GM12878 (cell line): ENCODE measurements around the gene LORICRIN. TPM values are rescaled to one million over a fixed set of nuclear protein-coding genes. Genes with fewer than 3 reads are reported as not detected.

Source experiments
- ATAC-seq: fragments of 200-7000 bp; cut with Tn5 transposase; 3 replicates; pipeline ENCODE4 v1.9.1; 2020; ENCODE audit warnings: mild to moderate bottlenecking, moderate library complexity
- BruUV-seq: library from RNA; stranded (reverse); fragments of 400-500 nt; replicated peaks from 2 replicates; lab custom pipeline; 2021; lab: Mats Ljungman, UMichigan
- CTCF ChIA-PET: fragments of 300-600 bp; sonication (Branson Sonifier 250); formaldehyde crosslinking; extraction: SDS; loops from one replicate; lab custom pipeline; 2021; ENCODE audit warnings: inconsistent platforms; lab: Yijun Ruan, JAX
- POLR2A ChIA-PET: fragments of 350-600 bp; formaldehyde crosslinking; extraction: SDS; loops from one replicate; lab custom pipeline; 2021; ENCODE audit warnings: inconsistent platforms; lab: Charles Lee
- RAD21 ChIA-PET: fragments of 300-600 bp; sonication (Branson Sonifier 250); formaldehyde crosslinking; loops from one replicate; lab custom pipeline; 2023; ENCODE audit warnings: antibody characterized with exemption; ENCODE audit not compliant: unreplicated experiment; lab: Charles Lee
- SMC1A ChIA-PET: fragments of 300-600 bp; sonication (Branson Sonifier 250); formaldehyde crosslinking; loops from one replicate; lab custom pipeline; 2023; ENCODE audit not compliant: unreplicated experiment, uncharacterized antibody; lab: Charles Lee
- DNase-seq: peaks from one replicate; pipeline ENCODE4 v3.0.0-alpha.2; 2011; ENCODE audit warnings: low read depth, low spot score
- FAIRE-seq: peaks from 3 replicates; lab custom pipeline; 2011; peaks lifted over from hg19 to GRCh38; lab: Jason Lieb, UNC
- H2AFZ ChIP-seq: 2 replicates; pipeline ENCODE4 v1.6.0; 2011; ENCODE audit warnings: low read depth, low read length, control low read depth; ENCODE audit not compliant: control insufficient read depth
- H3K27ac ChIP-seq: 2 replicates; pipeline ENCODE4 v1.5.1; 2011; ENCODE audit warnings: control low read depth; ENCODE audit not compliant: control insufficient read depth, insufficient read depth
- H3K27me3 ChIP-seq, 2 experiments: replicated peaks in 1 of 2; 2 replicates each; pipeline versions ENCODE4 v1.6.0 to v1.6.1; 2011; ENCODE audit warnings: low read length in 1 of 2; ENCODE audit not compliant: control insufficient read depth in 2 of 2, insufficient read depth in 2 of 2
- H3K36me3 ChIP-seq, 2 experiments: 2 replicates each; pipeline ENCODE4 v1.5.1; 2011; ENCODE audit warnings: low read length in 1 of 2; ENCODE audit not compliant: control insufficient read depth in 2 of 2, insufficient read depth in 2 of 2
- H3K4me1 ChIP-seq: 2 replicates; pipeline ENCODE4 v1.6.1; 2011; ENCODE audit warnings: mild to moderate bottlenecking, low read length, moderate library complexity, mixed read lengths; ENCODE audit not compliant: control insufficient read depth, insufficient read depth
- H3K4me2 ChIP-seq: 2 replicates; pipeline ENCODE4 v1.6.0; 2011; ENCODE audit warnings: control low read depth; ENCODE audit not compliant: control insufficient read depth, insufficient read depth
- H3K4me3 ChIP-seq: fragments of 200-600 bp; sonication (generic); 2 replicates; pipeline ENCODE4 v1.5.1; 2016
- H3K79me2 ChIP-seq: 2 replicates; pipeline ENCODE4 v1.6.0; 2011; ENCODE audit warnings: low read length; ENCODE audit not compliant: control insufficient read depth, insufficient read depth
- H3K9ac ChIP-seq: 2 replicates; pipeline ENCODE4 v1.8.0; 2011; ENCODE audit warnings: low read length, control low read depth, mixed read lengths; ENCODE audit not compliant: control insufficient read depth, insufficient read depth
- H3K9me3 ChIP-seq: replicated peaks from 3 replicates; pipeline ENCODE4 v1.5.1; 2011; ENCODE audit warnings: mild to moderate bottlenecking, low read length; ENCODE audit not compliant: control insufficient read depth, insufficient read depth
- H4K20me1 ChIP-seq: 2 replicates; pipeline ENCODE4 v1.6.0; 2011; ENCODE audit not compliant: control insufficient read depth, insufficient read depth
- CEBPB ChIP-seq, 2 experiments: fragments of 150-350 bp in 1 of 2; IDR thresholded peaks; 2 replicates each; pipeline ENCODE4 v1.6.1; 2012 to 2014; ENCODE audit warnings: low read depth in 2 of 2, low read length in 2 of 2, borderline replicate concordance in 1 of 2, inconsistent platforms in 1 of 2
- CHD4 ChIP-seq: fragments of 200-600 bp; sonication (generic); IDR thresholded peaks from 2 replicates; pipeline ENCODE4 v1.6.1; 2016; ENCODE audit warnings: mild to moderate bottlenecking
- EZH2 ChIP-seq: IDR thresholded peaks from 2 replicates; pipeline ENCODE4 v1.6.1; 2012; ENCODE audit warnings: low read depth, mild to moderate bottlenecking, control low read depth, inconsistent platforms, low read length, borderline replicate concordance; ENCODE audit not compliant: control insufficient read depth
- FOS ChIP-seq: IDR thresholded peaks from 3 replicates; pipeline ENCODE4 v1.6.1; 2011; ENCODE audit warnings: borderline replicate concordance; ENCODE audit not compliant: insufficient read length; ENCODE audit errors: extremely low read depth
- RCOR1 ChIP-seq: conservative IDR thresholded peaks from 2 replicates; pipeline ENCODE4 v1.6.1; 2012; ENCODE audit warnings: low read depth, low read length, improper control_type of control experiment
- SMAD5 ChIP-seq: IDR thresholded peaks from 2 replicates; pipeline ENCODE4 v1.6.1; 2016; ENCODE audit warnings: antibody characterized with exemption, low read depth
- SPI1 ChIP-seq: IDR thresholded peaks from 2 replicates; pipeline ENCODE4 v1.6.1; 2011; ENCODE audit warnings: low read depth, mild to moderate bottlenecking, low read length, moderate library complexity, borderline replicate concordance; ENCODE audit not compliant: insufficient read depth
- TCF12 ChIP-seq: IDR thresholded peaks from 2 replicates; pipeline ENCODE4 v1.6.1; 2011; ENCODE audit warnings: low read depth, mild to moderate bottlenecking, low read length
- TCF7 ChIP-seq: IDR thresholded peaks from 2 replicates; pipeline ENCODE4 v1.6.1; 2014; ENCODE audit warnings: antibody characterized with exemption, borderline replicate concordance
- YY1 ChIP-seq: IDR thresholded peaks from 2 replicates; pipeline ENCODE4 v1.6.1; 2011; ENCODE audit warnings: low read depth, mild to moderate bottlenecking, low read length
- WGBS: methylation state at CpG from one replicate; pipeline ENCODE4 v1.1.6; 2016; ENCODE audit warnings: low lambda C conversion rate; ENCODE audit not compliant: insufficient replicate concordance, insufficient coverage; ENCODE audit errors: missing lambda C conversion rate; 5-methylcytosine and 5-hydroxymethylcytosine counted together
- in situ Hi-C: fragments of 300-500 bp; cut with MboI; formaldehyde crosslinking; loops from 9 replicates; pipeline ENCODE4 v1.14.3; 2018; ENCODE audit warnings: mixed read lengths
- intact Hi-C: fragments of 100-400 bp; cut with micrococcal nuclease; formaldehyde crosslinking; loops from one replicate; pipeline ENCODE4 v1.14.2; 2022; ENCODE audit not compliant: unreplicated experiment
- polyA plus RNA-seq, 11 experiments: library from polyadenylated mRNA; depleted of rRNA in 4 of 11; unstranded in 6 of 11; stranded (reverse) in 5 of 11; fragments of >200 nt; fragmentation: Nextera tagmentation in 4 of 11; fragmentation: Illumina TruSeq in 1 of 11; extraction: Ambion mirVana in 4 of 11; extraction: Trizol in 1 of 11; gene quantifications; 1 replicate in 1 of 11; 2 replicates in 10 of 11; pipeline versions ENCODE4 v1.2.1 to v1.2.3, GENCODE V29; 2011 to 2016; ENCODE audit warnings: inconsistent platforms in 2 of 11, missing spikeins in 2 of 11, low read depth in 1 of 11
- total RNA-seq, 4 experiments: library from RNA; depleted of rRNA in 3 of 4; stranded (reverse); fragments of >200 nt in 3 of 4; fragmentation: Illumina TruSeq in 1 of 4; extraction: Trizol in 1 of 4; gene quantifications; 2 replicates each; pipeline versions ENCODE4 v1.2.1 to v1.2.3, GENCODE V29; 2013 to 2021
- TF ChIP-seq, protein P1 (sequence below): IDR thresholded peaks from 2 replicates; pipeline ENCODE4 v1.6.1; 2012; ENCODE audit warnings: low read length, inconsistent platforms
- TF ChIP-seq, protein P2 (sequence below): IDR thresholded peaks from 2 replicates; pipeline ENCODE4 v1.6.1; 2011; ENCODE audit warnings: mild to moderate bottlenecking, low read depth, low read length, moderate library complexity; ENCODE audit not compliant: insufficient replicate concordance
- TF ChIP-seq, protein P3 (sequence below): IDR thresholded peaks from 2 replicates; pipeline ENCODE4 v1.6.1; 2012; ENCODE audit warnings: mild to moderate bottlenecking, low read depth, low read length
- TF ChIP-seq, protein P4 (sequence below): IDR thresholded peaks from 2 replicates; pipeline ENCODE4 v1.6.1; 2011; ENCODE audit warnings: low read depth, mild to moderate bottlenecking, low read length, moderate library complexity, borderline replicate concordance; ENCODE audit errors: extremely low read depth

LORICRIN gene
- total and polyA plus RNA-seq, 10 of the 15 experiments (the other 5 are each of a cell fraction or from before 2014, with no cell fraction given) = 0.06 to 0.37 TPM; not detected in 8

DNA sequence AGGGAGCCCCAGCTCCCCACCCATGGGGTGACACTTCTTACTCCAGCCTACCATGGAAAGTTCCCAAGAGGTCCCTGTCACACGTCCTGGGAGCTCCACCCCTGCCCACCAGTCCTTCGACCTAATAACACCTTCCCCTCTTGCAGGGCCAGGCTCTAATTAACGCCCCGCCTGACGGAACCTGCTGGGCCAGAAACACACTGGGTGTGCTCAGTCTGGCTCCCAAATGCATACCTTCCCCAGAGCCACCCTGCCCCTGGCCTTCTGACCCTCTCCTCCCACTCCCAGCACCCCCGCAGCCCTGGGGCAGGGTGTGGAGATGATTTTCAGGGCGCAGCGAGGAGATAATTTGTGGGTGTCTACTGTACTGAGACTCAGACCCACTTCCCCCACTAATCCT, 32.7 kb downstream of the LORICRIN start:
- no peak overlapping the region for H3K9ac ChIP-seq
- H3K27ac ChIP-seq = no peak overlapping the region
- H3K4me1 ChIP-seq = peaks cover 9% of the 10 kb centered on the region
- RAD21 ChIA-PET = interaction anchor here (1.0 to 2.7 kb wide), 9 partner anchors 9 to 68 kb away, joined by 3 to 26 read pairs (median 5); partner anchors contain the start of gene PGLYRP4
- SMC1A ChIA-PET = interaction anchor here (1.1 to 2.4 kb wide), 8 partner anchors 11 to 62 kb away, joined by 3 to 16 read pairs (median 6); no protein-coding TSS in a partner anchor
- 53% methylated on average over 8 of the region's 8 CpGs for WGBS
- no TSS peak for BruUV-seq
- no peak overlapping the region for H3K4me3 ChIP-seq
- no peaks in the 10 kb centered on the region for H4K20me1 ChIP-seq
- H3K9me3 ChIP-seq = no peaks in the 10 kb centered on the region
- ATAC-seq (no peak), DNase-seq (no peak), FAIRE-seq (no peak)
- in situ Hi-C loops (no loop called here), intact Hi-C loops (no loop called here)
- H3K36me3 ChIP-seq = no peaks in the 10 kb centered on the region
- H3K4me2 ChIP-seq = no peak overlapping the region
- H3K27me3 ChIP-seq = no peaks in the 10 kb centered on the region
- POLR2A ChIA-PET = interaction anchor here (1.0 to 1.6 kb wide), 2 partner anchors 30 to 54 kb away, joined by 6 to 7 read pairs; no protein-coding TSS in a partner anchor
- H3K79me2 ChIP-seq = no peaks in the 10 kb centered on the region
- CTCF ChIA-PET = interaction anchor here (1.0 to 6.4 kb wide), 12 partner anchors 11 to 381 kb away, joined by 3 to 66 read pairs (median 7); no protein-coding TSS in a partner anchor
- H2AFZ ChIP-seq = no peak overlapping the region
- TF ChIP-seq TCF7 (no peak), CHD4 (no peak), TCF12 (no peak), YY1 (no peak), SPI1 (no peak), CEBPB (IDR thresholded peaks at IDR 0.05; ENCODE audit: borderline replicate concordance in 1 of 2, low read depth in 2 of 2, low read length in 2 of 2) (no peak), FOS (no peak), RCOR1 (no peak), SMAD5 (no peak), EZH2 (no peak)
- TF ChIP-seq, protein P1, sequence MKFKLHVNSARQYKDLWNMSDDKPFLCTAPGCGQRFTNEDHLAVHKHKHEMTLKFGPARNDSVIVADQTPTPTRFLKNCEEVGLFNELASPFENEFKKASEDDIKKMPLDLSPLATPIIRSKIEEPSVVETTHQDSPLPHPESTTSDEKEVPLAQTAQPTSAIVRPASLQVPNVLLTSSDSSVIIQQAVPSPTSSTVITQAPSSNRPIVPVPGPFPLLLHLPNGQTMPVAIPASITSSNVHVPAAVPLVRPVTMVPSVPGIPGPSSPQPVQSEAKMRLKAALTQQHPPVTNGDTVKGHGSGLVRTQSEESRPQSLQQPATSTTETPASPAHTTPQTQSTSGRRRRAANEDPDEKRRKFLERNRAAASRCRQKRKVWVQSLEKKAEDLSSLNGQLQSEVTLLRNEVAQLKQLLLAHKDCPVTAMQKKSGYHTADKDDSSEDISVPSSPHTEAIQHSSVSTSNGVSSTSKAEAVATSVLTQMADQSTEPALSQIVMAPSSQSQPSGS = no peak
- TF ChIP-seq, protein P2, sequence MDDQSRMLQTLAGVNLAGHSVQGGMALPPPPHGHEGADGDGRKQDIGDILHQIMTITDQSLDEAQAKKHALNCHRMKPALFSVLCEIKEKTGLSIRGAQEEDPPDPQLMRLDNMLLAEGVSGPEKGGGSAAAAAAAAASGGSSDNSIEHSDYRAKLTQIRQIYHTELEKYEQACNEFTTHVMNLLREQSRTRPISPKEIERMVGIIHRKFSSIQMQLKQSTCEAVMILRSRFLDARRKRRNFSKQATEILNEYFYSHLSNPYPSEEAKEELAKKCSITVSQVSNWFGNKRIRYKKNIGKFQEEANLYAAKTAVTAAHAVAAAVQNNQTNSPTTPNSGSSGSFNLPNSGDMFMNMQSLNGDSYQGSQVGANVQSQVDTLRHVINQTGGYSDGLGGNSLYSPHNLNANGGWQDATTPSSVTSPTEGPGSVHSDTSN = no peak
- TF ChIP-seq, protein P3, sequence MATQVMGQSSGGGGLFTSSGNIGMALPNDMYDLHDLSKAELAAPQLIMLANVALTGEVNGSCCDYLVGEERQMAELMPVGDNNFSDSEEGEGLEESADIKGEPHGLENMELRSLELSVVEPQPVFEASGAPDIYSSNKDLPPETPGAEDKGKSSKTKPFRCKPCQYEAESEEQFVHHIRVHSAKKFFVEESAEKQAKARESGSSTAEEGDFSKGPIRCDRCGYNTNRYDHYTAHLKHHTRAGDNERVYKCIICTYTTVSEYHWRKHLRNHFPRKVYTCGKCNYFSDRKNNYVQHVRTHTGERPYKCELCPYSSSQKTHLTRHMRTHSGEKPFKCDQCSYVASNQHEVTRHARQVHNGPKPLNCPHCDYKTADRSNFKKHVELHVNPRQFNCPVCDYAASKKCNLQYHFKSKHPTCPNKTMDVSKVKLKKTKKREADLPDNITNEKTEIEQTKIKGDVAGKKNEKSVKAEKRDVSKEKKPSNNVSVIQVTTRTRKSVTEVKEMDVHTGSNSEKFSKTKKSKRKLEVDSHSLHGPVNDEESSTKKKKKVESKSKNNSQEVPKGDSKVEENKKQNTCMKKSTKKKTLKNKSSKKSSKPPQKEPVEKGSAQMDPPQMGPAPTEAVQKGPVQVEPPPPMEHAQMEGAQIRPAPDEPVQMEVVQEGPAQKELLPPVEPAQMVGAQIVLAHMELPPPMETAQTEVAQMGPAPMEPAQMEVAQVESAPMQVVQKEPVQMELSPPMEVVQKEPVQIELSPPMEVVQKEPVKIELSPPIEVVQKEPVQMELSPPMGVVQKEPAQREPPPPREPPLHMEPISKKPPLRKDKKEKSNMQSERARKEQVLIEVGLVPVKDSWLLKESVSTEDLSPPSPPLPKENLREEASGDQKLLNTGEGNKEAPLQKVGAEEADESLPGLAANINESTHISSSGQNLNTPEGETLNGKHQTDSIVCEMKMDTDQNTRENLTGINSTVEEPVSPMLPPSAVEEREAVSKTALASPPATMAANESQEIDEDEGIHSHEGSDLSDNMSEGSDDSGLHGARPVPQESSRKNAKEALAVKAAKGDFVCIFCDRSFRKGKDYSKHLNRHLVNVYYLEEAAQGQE = no peak
- TF ChIP-seq, protein P4, sequence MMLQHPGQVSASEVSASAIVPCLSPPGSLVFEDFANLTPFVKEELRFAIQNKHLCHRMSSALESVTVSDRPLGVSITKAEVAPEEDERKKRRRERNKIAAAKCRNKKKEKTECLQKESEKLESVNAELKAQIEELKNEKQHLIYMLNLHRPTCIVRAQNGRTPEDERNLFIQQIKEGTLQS = no peak
